Effector memory CD4-positive, alpha-beta T cell (primary cell): ENCODE data around the gene DELE1.

Experiments used
- DNase-seq, 3 donors: peaks; one replicate each; pipeline ENCODE4 v3.0.0-alpha.2; 2020
- H3K27ac ChIP-seq: 2 replicates; pipeline ENCODE4 v1.7.0; 2013; ENCODE audit warnings: mild to moderate bottlenecking, low read length, moderate library complexity; ENCODE audit not compliant: insufficient read depth, poor library complexity, severe bottlenecking
- H3K27me3 ChIP-seq: replicated peaks from 2 replicates; pipeline ENCODE4 v1.7.0; 2013; ENCODE audit warnings: mild to moderate bottlenecking, low read length; ENCODE audit not compliant: insufficient read depth, control insufficient read depth, poor library complexity, severe bottlenecking
- H3K36me3 ChIP-seq: 2 replicates; pipeline ENCODE4 v1.7.0; 2013; ENCODE audit warnings: mild to moderate bottlenecking, low read length, moderate library complexity; ENCODE audit not compliant: control insufficient read depth, insufficient read depth
- H3K4me1 ChIP-seq: 2 replicates; pipeline ENCODE4 v1.7.0; 2013; ENCODE audit warnings: low read length, mild to moderate bottlenecking; ENCODE audit not compliant: control insufficient read depth, insufficient read depth, poor library complexity, severe bottlenecking
- H3K4me3 ChIP-seq: 2 replicates; pipeline ENCODE4 v1.7.0; 2013; ENCODE audit warnings: low read length, low read depth, mild to moderate bottlenecking; ENCODE audit not compliant: insufficient read depth, poor library complexity, severe bottlenecking
- H3K9me3 ChIP-seq: 2 replicates; pipeline ENCODE4 v1.7.0; 2013; ENCODE audit warnings: mild to moderate bottlenecking, low read length, moderate library complexity; ENCODE audit not compliant: control insufficient read depth

The DELE1 gene

DNA sequence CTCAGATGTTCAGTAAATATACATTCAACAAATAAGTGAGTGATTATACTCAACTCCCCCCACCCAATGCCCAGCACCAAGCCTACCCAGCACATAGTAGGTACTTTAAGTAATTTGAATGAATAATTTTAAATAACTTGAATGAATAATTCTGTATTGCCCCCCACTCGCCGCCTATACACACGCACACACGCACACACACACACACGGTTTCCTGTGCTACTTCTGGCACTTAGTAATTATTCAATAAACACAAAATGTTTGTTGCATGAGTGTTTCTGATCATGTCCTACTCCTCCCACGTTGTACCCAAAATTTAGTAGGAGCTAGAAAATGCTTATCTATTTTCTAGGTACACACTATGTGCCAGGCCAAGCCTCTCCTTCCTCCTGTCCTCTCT, 18.1 kb downstream of the DELE1 start:
- DNase-seq = no peak
- Histone ChIP-seq H3K4me3 (no peak overlapping the region), H3K27ac (no peak overlapping the region), H3K4me1 (no peaks in the 10 kb centered on the region), H3K9me3 (no peaks in the 10 kb centered on the region), H3K27me3 (no peaks in the 10 kb centered on the region), H3K36me3 (peaks cover 22% of the 10 kb centered on the region)

DNA sequence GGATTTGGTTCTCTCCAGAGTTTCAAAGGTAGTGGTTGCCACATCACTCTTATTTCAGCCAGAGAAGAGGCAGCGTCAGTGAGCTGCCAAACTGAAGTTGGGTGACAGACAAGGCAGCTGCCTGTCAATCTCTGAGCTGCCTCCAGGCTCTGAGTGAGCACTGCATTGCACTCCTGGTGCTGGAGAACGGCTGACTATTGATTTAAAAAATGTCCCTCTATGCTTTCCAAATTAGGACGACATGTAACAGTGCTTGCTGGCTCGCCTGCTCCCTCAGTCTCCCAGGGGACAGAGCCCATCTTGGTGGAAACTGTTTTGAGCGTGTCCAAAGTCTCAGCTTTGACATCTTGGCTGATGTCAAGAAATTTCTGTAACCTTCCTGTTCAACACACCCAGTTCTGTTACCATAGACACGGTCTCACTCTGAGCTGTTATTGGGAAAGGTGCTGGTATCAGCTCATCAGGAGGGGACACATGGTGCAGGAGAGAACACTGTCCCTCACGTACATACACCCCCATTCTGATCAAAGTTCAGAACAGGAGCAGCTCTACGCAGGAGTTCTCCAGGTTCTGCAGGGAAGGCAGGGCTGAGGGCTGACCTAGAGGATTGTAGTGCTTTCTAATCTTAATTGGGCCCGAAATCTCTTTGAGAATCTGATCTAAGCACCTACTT, 18.6 kb downstream of the DELE1 start:
- H3K4me3 ChIP-seq = no peak overlapping the region
- DNase-seq = no peak
- H3K27me3 ChIP-seq = no peaks in the 10 kb centered on the region
- no peaks in the 10 kb centered on the region for H3K9me3 ChIP-seq
- H3K36me3 ChIP-seq = peaks cover 20% of the 10 kb centered on the region
- no peak overlapping the region for H3K27ac ChIP-seq
- no peaks in the 10 kb centered on the region for H3K4me1 ChIP-seq

DNA sequence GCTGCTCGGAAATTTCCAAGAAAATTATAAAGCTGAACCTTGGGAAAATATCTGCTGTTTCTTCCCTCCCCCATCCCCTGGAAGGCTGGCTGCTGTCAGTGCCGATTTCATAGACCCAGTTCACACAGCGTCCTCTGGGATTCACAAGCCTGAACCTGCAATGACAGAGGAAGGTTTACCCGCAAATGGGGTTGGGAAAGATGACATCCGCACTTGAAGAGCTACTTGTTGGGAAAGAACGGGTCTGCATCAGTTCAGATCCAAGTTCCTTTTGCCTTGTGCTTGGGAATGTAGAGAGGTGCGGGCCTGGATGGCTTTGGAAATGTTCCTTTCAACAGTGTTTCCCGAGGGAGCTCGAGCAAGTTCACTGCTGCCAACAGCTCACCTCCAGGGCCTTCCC, 20.4 kb downstream of the DELE1 start:
- Histone ChIP-seq H3K4me1 (no peaks in the 10 kb centered on the region), H3K4me3 (no peak overlapping the region), H3K27ac (no peak overlapping the region), H3K27me3 (no peaks in the 10 kb centered on the region), H3K9me3 (no peaks in the 10 kb centered on the region), H3K36me3 (peaks cover 9% of the 10 kb centered on the region)
- DNase-seq = no peak

DNA sequence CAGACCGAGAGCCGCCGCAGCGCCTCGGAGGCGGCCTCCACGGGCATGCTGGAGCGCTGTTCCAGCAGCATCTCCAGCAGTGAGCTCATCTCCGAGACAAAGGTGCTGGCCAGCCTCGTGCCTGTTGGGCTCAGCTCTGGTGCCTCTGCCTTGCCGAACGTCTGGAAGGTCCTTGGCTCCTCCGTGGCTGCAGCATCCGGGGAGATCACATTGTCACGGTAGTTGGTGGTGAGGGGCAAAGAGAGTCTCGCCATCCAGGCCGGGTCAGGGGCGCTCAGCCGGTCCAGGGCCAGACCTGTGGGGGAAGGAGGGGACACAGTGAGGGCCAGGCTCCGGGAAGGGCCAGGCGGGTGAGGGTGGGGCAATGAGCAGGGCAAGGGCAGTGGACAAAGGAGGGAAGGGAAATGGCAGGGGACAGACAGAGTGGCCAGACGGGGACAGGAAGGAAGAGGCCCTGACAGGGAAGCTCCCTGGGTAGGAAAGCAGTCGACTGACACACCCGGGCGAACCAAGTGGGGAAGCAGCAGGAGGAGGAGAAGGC, 21.9 kb downstream of the DELE1 start:
- Histone ChIP-seq H3K36me3 (no peaks in the 10 kb centered on the region), H3K27ac (no peak overlapping the region), H3K4me1 (no peaks in the 10 kb centered on the region), H3K9me3 (no peaks in the 10 kb centered on the region), H3K4me3 (no peak overlapping the region), H3K27me3 (no peaks in the 10 kb centered on the region)
- no peak for DNase-seq

DNA sequence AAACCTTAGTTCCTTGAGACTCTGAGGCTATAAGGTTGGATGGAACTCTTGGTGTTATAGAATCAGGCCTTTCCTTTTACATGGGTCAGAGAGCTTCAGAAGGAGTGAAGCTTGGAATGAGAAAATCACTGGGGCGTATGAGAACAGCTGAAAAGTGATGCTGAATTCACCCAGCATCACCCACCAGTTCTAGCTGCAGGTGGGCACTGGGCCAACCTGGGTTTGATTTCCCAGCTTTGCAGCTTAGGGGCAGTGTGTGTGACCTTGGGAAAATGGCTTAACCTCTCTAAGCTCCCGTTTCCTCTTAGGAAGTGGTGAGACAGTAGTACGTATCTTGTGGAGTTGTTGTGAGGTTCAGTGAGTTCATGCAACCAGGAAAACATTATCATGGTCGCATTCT, 23.6 kb downstream of the DELE1 start:
- H3K36me3 ChIP-seq = no peaks in the 10 kb centered on the region
- H3K27ac ChIP-seq = no peak overlapping the region
- H3K4me1 ChIP-seq = no peaks in the 10 kb centered on the region
- no peaks in the 10 kb centered on the region for H3K9me3 ChIP-seq
- DNase-seq = no peak
- no peaks in the 10 kb centered on the region for H3K27me3 ChIP-seq
- no peak overlapping the region for H3K4me3 ChIP-seq

DNA sequence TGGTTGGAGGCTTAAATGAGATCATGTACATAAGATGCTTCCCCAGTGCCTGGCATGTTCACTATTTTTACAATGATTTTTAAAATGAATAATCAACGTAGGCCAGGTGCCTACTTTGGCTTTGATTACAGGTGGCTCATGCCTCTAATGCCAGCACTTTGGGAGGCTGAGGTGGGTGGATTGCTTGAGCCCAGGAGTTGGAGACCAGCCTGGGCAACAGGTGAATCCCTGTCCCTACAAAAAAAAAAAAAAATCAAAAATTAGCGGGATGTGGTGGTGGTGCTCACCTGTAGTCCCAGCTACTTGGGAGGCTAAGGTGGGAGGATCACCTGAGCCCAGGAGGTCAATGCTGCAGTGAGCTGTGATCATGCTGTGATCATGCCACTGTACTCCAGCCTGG, 25.1 kb downstream of the DELE1 start:
- DNase-seq = no peak
- H3K27ac ChIP-seq = no peak overlapping the region
- H3K27me3 ChIP-seq = no peaks in the 10 kb centered on the region
- H3K9me3 ChIP-seq = no peaks in the 10 kb centered on the region
- no peak overlapping the region for H3K4me3 ChIP-seq
- H3K4me1 ChIP-seq = no peaks in the 10 kb centered on the region
- H3K36me3 ChIP-seq = no peaks in the 10 kb centered on the region

DNA sequence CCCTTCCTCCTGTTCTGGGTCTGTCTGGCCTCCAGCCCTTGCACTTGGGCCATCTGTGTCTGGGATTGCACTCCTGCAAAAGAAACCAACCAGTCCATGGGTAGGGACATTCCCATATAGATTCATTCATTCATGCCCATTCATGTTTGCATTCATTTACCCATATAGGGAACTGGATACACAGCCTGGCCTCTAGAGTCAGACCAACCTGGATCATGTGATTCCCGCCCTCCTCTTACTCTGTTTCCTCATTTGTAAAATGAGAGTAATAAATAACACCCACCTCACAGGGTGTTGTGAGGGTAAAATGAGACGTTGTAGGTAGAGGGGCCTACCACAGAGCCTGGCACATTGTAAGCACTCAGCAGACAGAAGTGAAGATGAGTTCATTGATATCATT, 25.8 kb downstream of the DELE1 start:
- H3K4me3 ChIP-seq = no peak overlapping the region
- H3K9me3 ChIP-seq = no peaks in the 10 kb centered on the region
- H3K4me1 ChIP-seq = no peaks in the 10 kb centered on the region
- no peaks in the 10 kb centered on the region for H3K36me3 ChIP-seq
- no peak for DNase-seq
- no peak overlapping the region for H3K27ac ChIP-seq
- no peaks in the 10 kb centered on the region for H3K27me3 ChIP-seq

DNA sequence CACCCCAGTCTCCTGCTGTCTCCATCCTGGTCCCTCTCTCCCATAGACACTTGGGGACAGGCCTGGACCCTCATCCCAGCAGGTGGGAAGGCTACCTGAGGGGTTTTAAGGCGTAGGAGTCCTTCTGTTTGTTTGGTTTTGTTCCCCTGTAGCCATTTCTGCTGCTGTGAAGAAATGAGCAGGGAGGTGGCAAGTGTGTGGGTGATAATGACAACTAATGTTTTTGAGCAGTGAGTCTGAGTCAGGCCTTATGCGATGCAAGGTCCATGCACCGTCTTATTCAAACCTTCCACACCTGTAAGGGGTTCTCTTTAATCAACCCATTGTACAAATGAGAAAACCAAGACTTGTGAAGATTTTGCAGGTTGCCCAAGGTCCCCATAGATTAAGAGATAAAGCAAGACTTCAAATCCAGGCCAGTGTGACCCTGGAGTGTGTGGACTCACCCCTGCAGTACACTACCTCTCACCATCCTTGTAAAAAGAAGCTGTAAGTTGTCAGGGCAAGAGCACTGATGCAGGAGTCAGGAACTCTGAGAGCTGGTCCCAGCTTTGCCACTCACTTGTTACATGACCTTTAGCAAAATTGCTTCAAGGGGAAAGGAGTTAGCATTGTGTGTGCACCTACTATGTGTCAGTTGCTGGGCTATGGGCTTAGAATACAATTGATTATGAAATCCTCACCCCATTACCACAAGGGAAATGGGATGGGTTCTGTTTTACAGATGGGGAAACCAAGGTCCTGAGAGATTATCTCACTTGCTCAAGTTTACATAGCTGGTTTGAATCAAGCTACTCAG, 26.7 kb downstream of the DELE1 start:
- Histone ChIP-seq H3K36me3 (no peaks in the 10 kb centered on the region), H3K4me1 (no peaks in the 10 kb centered on the region), H3K4me3 (no peak overlapping the region), H3K27me3 (no peaks in the 10 kb centered on the region), H3K27ac (no peak overlapping the region), H3K9me3 (no peaks in the 10 kb centered on the region)
- no peak for DNase-seq

DNA sequence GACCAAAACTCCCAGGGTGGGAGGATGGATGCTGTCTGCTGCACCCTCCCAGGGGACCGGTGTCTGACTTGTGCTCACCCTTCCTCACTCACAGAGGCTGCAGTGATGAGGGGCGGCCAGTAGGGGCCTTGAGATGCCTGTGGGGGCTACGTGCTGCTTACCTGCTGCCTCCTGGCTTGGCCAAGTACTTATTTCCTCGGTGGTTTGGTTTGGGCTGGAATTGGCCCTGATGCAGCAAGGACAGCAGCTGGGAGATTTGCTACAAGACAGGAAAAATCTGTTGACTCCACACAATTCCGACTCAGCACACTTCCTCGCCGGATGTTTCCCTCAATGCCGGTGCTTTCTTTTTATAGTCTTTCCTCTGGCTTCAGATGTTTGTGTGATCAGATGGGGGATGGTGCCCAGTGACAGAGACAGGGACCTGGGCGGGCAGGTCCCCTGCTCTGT, 27.7 kb downstream of the DELE1 start:
- DNase-seq = no peak
- no peaks in the 10 kb centered on the region for H3K27me3 ChIP-seq
- H3K4me1 ChIP-seq = no peaks in the 10 kb centered on the region
- no peak overlapping the region for H3K4me3 ChIP-seq
- H3K27ac ChIP-seq = no peak overlapping the region
- no peaks in the 10 kb centered on the region for H3K36me3 ChIP-seq
- H3K9me3 ChIP-seq = no peaks in the 10 kb centered on the region

DNA sequence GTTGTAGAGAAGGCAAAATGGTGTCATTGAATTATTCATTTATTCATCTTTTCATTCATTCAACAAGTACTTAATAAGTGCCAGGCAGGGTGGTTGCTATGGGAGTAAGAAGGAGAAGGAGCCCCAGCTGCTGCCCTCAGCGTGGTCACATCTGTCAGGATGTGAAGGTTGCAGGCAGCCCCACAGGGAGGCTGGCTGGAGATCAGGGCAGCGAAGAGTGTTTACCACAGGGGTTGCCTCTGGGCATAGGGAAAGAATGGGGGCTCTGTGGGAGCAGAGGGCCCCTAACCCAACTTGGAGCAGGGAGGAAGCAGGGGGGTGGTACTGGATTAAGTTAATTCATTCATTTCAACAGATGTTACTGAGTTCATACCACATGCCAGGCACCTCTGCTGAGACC, 28.3 kb downstream of the DELE1 start:
- DNase-seq = no peak
- Histone ChIP-seq H3K36me3 (no peaks in the 10 kb centered on the region), H3K4me1 (no peaks in the 10 kb centered on the region), H3K9me3 (no peaks in the 10 kb centered on the region), H3K27ac (no peak overlapping the region), H3K4me3 (no peak overlapping the region), H3K27me3 (no peaks in the 10 kb centered on the region)
